HG03045 (cell line): Measurements from ENCODE around the gene LRRN3.
"Not testable (repeated sequence)": the region's sequence is repeated elsewhere in the genome, so short reads cannot be mapped to it uniquely, and the experiment has no call there.

Source experiments
- ATAC-seq: cut with Tn5 transposase; IDR thresholded peaks from one replicate; pipeline ENCODE4 v1.9.1; 2021; ENCODE audit warnings: mild to moderate bottlenecking, moderate library complexity; ENCODE audit not compliant: unreplicated experiment

LRRN3 gene

GRCh38 chr7:111090846-111091245, at the start of gene LRRN3:
TSS of gene LRRN3 (plus strand) at chr7:111091127. CDS start at chr7:111122773, 31,646 bp downstream.
- ATAC-seq = no peak

- no peak for ATAC-seq
These were observed 49.4 kb upstream of the LRRN3 start for GRCh38 chr7:111041577-111041976.

GRCh38 chr7:111042842-111043241, 48.1 kb upstream of the LRRN3 start:
- ATAC-seq = no peak

GRCh38 chr7:111043561-111043960, 47.4 kb upstream of the LRRN3 start:
- no peak for ATAC-seq

GRCh38 chr7:111045449-111045848, 45.5 kb upstream of the LRRN3 start:
- no peak for ATAC-seq

- no peak for ATAC-seq
These were observed 43.3 kb upstream of the LRRN3 start for GRCh38 chr7:111047595-111047994.

- ATAC-seq = no peak
These were observed 40.8 kb upstream of the LRRN3 start for GRCh38 chr7:111049971-111050680.

- no peak for ATAC-seq
These were observed 40.0 kb upstream of the LRRN3 start for GRCh38 chr7:111050875-111051416.

GRCh38 chr7:111051832-111052231, 39.1 kb upstream of the LRRN3 start:
- no peak for ATAC-seq

GRCh38 chr7:111053035-111053434, 37.9 kb upstream of the LRRN3 start:
- ATAC-seq = no peak

- no peak for ATAC-seq
These were observed 34.6 kb upstream of the LRRN3 start for GRCh38 chr7:111056371-111056770.

- no peak for ATAC-seq
These were observed 33.9 kb upstream of the LRRN3 start for GRCh38 chr7:111057066-111057465.

GRCh38 chr7:111059833-111060232, 31.1 kb upstream of the LRRN3 start:
- no peak for ATAC-seq

GRCh38 chr7:111063166-111063565, 27.8 kb upstream of the LRRN3 start:
- ATAC-seq = no peak

- no peak for ATAC-seq
These were observed 23.7 kb upstream of the LRRN3 start for GRCh38 chr7:111067251-111067650.

- no peak for ATAC-seq
These were observed 23.2 kb upstream of the LRRN3 start for GRCh38 chr7:111067682-111068081.

GRCh38 chr7:111068618-111069017, 22.3 kb upstream of the LRRN3 start:
- no peak for ATAC-seq

- ATAC-seq = no peak
These were observed 19.4 kb upstream of the LRRN3 start for GRCh38 chr7:111071556-111071955.

- ATAC-seq = not testable (repeated sequence)
These were observed 18.3 kb upstream of the LRRN3 start for GRCh38 chr7:111072658-111073057.

GRCh38 chr7:111074071-111074747, 16.7 kb upstream of the LRRN3 start:
- no peak for ATAC-seq

GRCh38 chr7:111074748-111075146, 16.2 kb upstream of the LRRN3 start:
- no peak for ATAC-seq

- no peak for ATAC-seq
These were observed 15.4 kb upstream of the LRRN3 start for GRCh38 chr7:111075498-111075897.
